Trophoblast cell (in vitro differentiated cells and primary cell): Measurements from ENCODE around the gene EPB41L1.
A peak's percentile ranks its signal among the peaks of the same experiment; 100 is the strongest.

ENCODE experiments used
- DNase-seq, 2 donors: peaks; one replicate each; pipeline ENCODE4 v3.0.0-alpha.2; 2016
- H2AFZ ChIP-seq: 2 replicates; pipeline ENCODE4 v1.6.1; 2013; ENCODE audit warnings: low read length, moderate library complexity, mild to moderate bottlenecking; ENCODE audit not compliant: insufficient read depth, poor library complexity
- H2AK5ac ChIP-seq: 2 replicates; pipeline ENCODE4 v1.6.1; 2013; ENCODE audit warnings: mild to moderate bottlenecking, low read length
- H2BK120ac ChIP-seq: 2 replicates; pipeline ENCODE4 v1.6.1; 2013; ENCODE audit warnings: low read length, mild to moderate bottlenecking, moderate library complexity; ENCODE audit not compliant: insufficient read depth, poor library complexity
- H2BK12ac ChIP-seq: 2 replicates; pipeline ENCODE4 v1.6.1; 2013; ENCODE audit warnings: mild to moderate bottlenecking, low read length, moderate library complexity
- H2BK5ac ChIP-seq: 2 replicates; pipeline ENCODE4 v1.6.1; 2013; ENCODE audit warnings: low read length, low read depth, moderate library complexity, mild to moderate bottlenecking; ENCODE audit not compliant: poor library complexity
- H3K14ac ChIP-seq: 2 replicates; pipeline ENCODE4 v1.6.1; 2013; ENCODE audit warnings: mild to moderate bottlenecking, low read length
- H3K18ac ChIP-seq: 2 replicates; pipeline ENCODE4 v1.6.1; 2013; ENCODE audit warnings: mild to moderate bottlenecking, low read length
- H3K23ac ChIP-seq: 2 replicates; pipeline ENCODE4 v1.6.1; 2013; ENCODE audit warnings: low read length
- H3K27ac ChIP-seq: 2 replicates; pipeline ENCODE4 v1.5.1; 2013; ENCODE audit warnings: low read depth, mild to moderate bottlenecking, inconsistent platforms, low read length, moderate library complexity
- H3K27me3 ChIP-seq: 2 replicates; pipeline ENCODE4 v1.6.1; 2013; ENCODE audit warnings: inconsistent platforms, mild to moderate bottlenecking, low read length, moderate library complexity; ENCODE audit not compliant: insufficient read depth
- H3K36me3 ChIP-seq, 2 experiments: 1 replicate in 1 of 2; 2 replicates in 1 of 2; pipeline ENCODE4 v1.6.1; 2013; ENCODE audit warnings: low read length in 2 of 2, mild to moderate bottlenecking in 2 of 2, moderate library complexity in 1 of 2; ENCODE audit not compliant: insufficient read depth in 2 of 2, control insufficient read depth in 1 of 2
- H3K4ac ChIP-seq: 2 replicates; pipeline ENCODE4 v1.6.1; 2013; ENCODE audit warnings: low read depth, mild to moderate bottlenecking, low read length, moderate library complexity
- H3K4me1 ChIP-seq, 2 experiments: 1 replicate in 1 of 2; 2 replicates in 1 of 2; pipeline ENCODE4 v1.6.1; 2013; ENCODE audit warnings: low read length in 2 of 2, mild to moderate bottlenecking in 2 of 2, moderate library complexity in 1 of 2; ENCODE audit not compliant: insufficient read depth in 2 of 2, control insufficient read depth in 1 of 2
- H3K4me2 ChIP-seq: 2 replicates; pipeline ENCODE4 v1.6.1; 2013; ENCODE audit warnings: inconsistent platforms, mild to moderate bottlenecking, low read length, moderate library complexity
- H3K4me3 ChIP-seq: 2 replicates; pipeline ENCODE4 v1.5.1; 2013; ENCODE audit warnings: mild to moderate bottlenecking, low read depth, low read length, inconsistent platforms
- H3K79me1 ChIP-seq: one replicate; pipeline ENCODE4 v1.6.1; 2013; ENCODE audit warnings: low read length
- H3K79me2 ChIP-seq: 2 replicates; pipeline ENCODE4 v1.6.1; 2013; ENCODE audit warnings: low read length, mild to moderate bottlenecking; ENCODE audit not compliant: control insufficient read depth, insufficient read depth, poor library complexity
- H3K9ac ChIP-seq: 2 replicates; pipeline ENCODE4 v1.6.1; 2013; ENCODE audit warnings: mild to moderate bottlenecking, low read length
- H3K9me3 ChIP-seq: 2 replicates; pipeline ENCODE4 v1.6.1; 2013; ENCODE audit warnings: low read depth, mild to moderate bottlenecking, control low read depth, inconsistent platforms, low read length; ENCODE audit not compliant: insufficient read depth
- H4K12ac ChIP-seq: 2 replicates; pipeline ENCODE4 v1.6.1; 2013; ENCODE audit warnings: low read depth, mild to moderate bottlenecking, low read length, moderate library complexity
- H4K8ac ChIP-seq: 2 replicates; pipeline ENCODE4 v1.6.1; 2013; ENCODE audit warnings: low read depth, mild to moderate bottlenecking, low read length, moderate library complexity
- H4K91ac ChIP-seq: one replicate; pipeline ENCODE4 v1.6.1; 2013; ENCODE audit warnings: low read depth, mild to moderate bottlenecking, low read length, moderate library complexity
- WGBS: extraction: QIAGEN DNeasy Blood & Tissue Kit; methylation state at CpG from one replicate; pipeline ENCODE4 v1.1.7; 2013; ENCODE audit warnings: missing lambda C conversion rate; ENCODE audit not compliant: insufficient read length, insufficient coverage; ENCODE audit errors: extremely low coverage; 5-methylcytosine and 5-hydroxymethylcytosine counted together

The EPB41L1 gene

GRCh38 chr20:36175475-36175995 is 21.0 kb downstream of the EPB41L1 start:
- Histone ChIP-seq H3K36me3 (no peaks in the 10 kb centered on the region), H2BK120ac (no peak overlapping the region), H2AK5ac (no peak overlapping the region), H3K18ac (no peak overlapping the region), H3K27me3 (no peaks in the 10 kb centered on the region), H3K9me3 (no peaks in the 10 kb centered on the region), H3K9ac (no peak overlapping the region), H3K4me2 (no peak overlapping the region), H3K27ac (no peak overlapping the region), H3K4me3 (no peak overlapping the region), H3K4me1 (peaks cover 6 to 7% of the 10 kb centered on the region in 2 experiments), H2AFZ (no peak overlapping the region), H4K12ac (no peak overlapping the region), H3K4ac (no peak overlapping the region), H3K79me2 (no peaks in the 10 kb centered on the region), H3K79me1 (no peaks in the 10 kb centered on the region), H4K8ac (no peak overlapping the region), H2BK5ac (no peak overlapping the region), H4K91ac (no peak overlapping the region), H3K14ac (no peak overlapping the region), H2BK12ac (no peak overlapping the region), H3K23ac (no peak overlapping the region)
- WGBS, result no CpG with 5 or more reads among the region's 10 CpGs
- DNase-seq, result no peak

- no peak overlapping the region for H3K4me3 ChIP-seq
- H3K14ac ChIP-seq, result no peak overlapping the region
- no peak overlapping the region for H3K18ac ChIP-seq
- no peaks in the 10 kb centered on the region for H3K9me3 ChIP-seq
- no CpG with 5 or more reads among the region's 7 CpGs for WGBS
- no peak overlapping the region for H3K4ac ChIP-seq
- no peak overlapping the region for H2AK5ac ChIP-seq
- no peaks in the 10 kb centered on the region for H3K27me3 ChIP-seq
- H3K23ac ChIP-seq, result no peak overlapping the region
- DNase-seq, result no peak
- H3K9ac ChIP-seq, result no peak overlapping the region
- H3K4me1 ChIP-seq, result peaks cover 6 to 7% of the 10 kb centered on the region in 2 experiments
- H3K79me2 ChIP-seq, result no peaks in the 10 kb centered on the region
- no peak overlapping the region for H2BK120ac ChIP-seq
- H2AFZ ChIP-seq, result no peak overlapping the region
- H2BK12ac ChIP-seq, result no peak overlapping the region
- no peaks in the 10 kb centered on the region for H3K79me1 ChIP-seq
- no peak overlapping the region for H2BK5ac ChIP-seq
- H3K27ac ChIP-seq, result no peak overlapping the region
- H4K91ac ChIP-seq, result no peak overlapping the region
- no peak overlapping the region for H4K8ac ChIP-seq
- no peak overlapping the region for H3K4me2 ChIP-seq
- no peak overlapping the region for H4K12ac ChIP-seq
- no peaks in the 10 kb centered on the region for H3K36me3 ChIP-seq
Measured at GRCh38 chr20:36177716-36178115, 23.2 kb downstream of the EPB41L1 start.

- Histone ChIP-seq H4K12ac (no peak overlapping the region), H3K23ac (no peak overlapping the region), H2BK5ac (no peak overlapping the region), H2AFZ (no peak overlapping the region), H3K4me3 (no peak overlapping the region), H3K14ac (no peak overlapping the region), H2BK12ac (no peak overlapping the region), H3K9me3 (no peaks in the 10 kb centered on the region), H3K9ac (no peak overlapping the region), H3K4me2 (no peak overlapping the region), H3K79me1 (no peaks in the 10 kb centered on the region), H3K27me3 (no peaks in the 10 kb centered on the region), H4K91ac (no peak overlapping the region), H3K36me3 (no peaks in the 10 kb centered on the region), H3K4me1 (no peaks in the 10 kb centered on the region), H2BK120ac (no peak overlapping the region), H3K27ac (no peak overlapping the region), H2AK5ac (no peak overlapping the region), H3K18ac (no peak overlapping the region), H3K4ac (no peak overlapping the region), H4K8ac (no peak overlapping the region), H3K79me2 (no peaks in the 10 kb centered on the region)
- no CpG with 5 or more reads among the region's 9 CpGs for WGBS
- DNase-seq, result no peak
Measured at GRCh38 chr20:36179170-36179945, 24.8 kb downstream of the EPB41L1 start.

GRCh38 chr20:36180323-36180722 is 25.8 kb downstream of the EPB41L1 start:
- no peak overlapping the region for H2AFZ ChIP-seq
- no peak overlapping the region for H3K4me3 ChIP-seq
- no peak overlapping the region for H3K18ac ChIP-seq
- H2BK5ac ChIP-seq, result no peak overlapping the region
- no peak overlapping the region for H3K27ac ChIP-seq
- H3K4ac ChIP-seq, result no peak overlapping the region
- no peak overlapping the region for H3K4me2 ChIP-seq
- no peaks in the 10 kb centered on the region for H3K9me3 ChIP-seq
- H4K91ac ChIP-seq, result no peak overlapping the region
- no peak overlapping the region for H2BK12ac ChIP-seq
- no peak overlapping the region for H4K8ac ChIP-seq
- H3K79me1 ChIP-seq, result no peaks in the 10 kb centered on the region
- H4K12ac ChIP-seq, result no peak overlapping the region
- no peaks in the 10 kb centered on the region for H3K27me3 ChIP-seq
- H3K4me1 ChIP-seq, result no peaks in the 10 kb centered on the region
- peak overlapping the region; percentile 11 for H3K9ac ChIP-seq
- H2AK5ac ChIP-seq, result no peak overlapping the region
- H2BK120ac ChIP-seq, result no peak overlapping the region
- H3K36me3 ChIP-seq, result no peaks in the 10 kb centered on the region
- H3K79me2 ChIP-seq, result no peaks in the 10 kb centered on the region
- DNase-seq, result no peak
- no peak overlapping the region for H3K14ac ChIP-seq
- H3K23ac ChIP-seq, result no peak overlapping the region
